Measurements from ENCODE around the gene SLC6A6. TPM values are rescaled to one million over a fixed set of nuclear protein-coding genes. Genes with fewer than 3 reads are reported as not detected.

Gene SLC6A6
- total and polyA plus RNA-seq, 2 donors from 2014 or later = 7.1 to 64.0 TPM

GRCh38 chr3:14376348-14377043, 25.9 kb upstream of the SLC6A6 start:
- no peak for FAIRE-seq
- no peak overlapping the region for H3K9ac ChIP-seq (ENCODE audit: low read length in 3 of 3)
- H3K4me1 ChIP-seq (ENCODE audit: control insufficient read depth in 2 of 3, insufficient read depth in 2 of 3, low read depth in 1 of 3, low read length in 3 of 3) = peaks cover 0 to 5% (median 3%) of the 10 kb centered on the region in 3 donors
- H3K36me3 ChIP-seq (ENCODE audit: control insufficient read depth in 2 of 3, insufficient read depth in 3 of 3, low read length in 3 of 3) = no peaks in the 10 kb centered on the region
- H3K4me3 ChIP-seq (ENCODE audit: low read length in 3 of 3) = no peak overlapping the region
- no peak overlapping the region for H3K27ac ChIP-seq (ENCODE audit: low read depth in 2 of 2, low read length in 2 of 2)
- DNase-seq = no peak
- H3K9me3 ChIP-seq (ENCODE audit: control insufficient read depth in 2 of 3, insufficient read depth in 1 of 3, low read length in 3 of 3) = no peaks in the 10 kb centered on the region
- intact Hi-C loops (cut with DNase I) = no loop called here
- no peaks in the 10 kb centered on the region for H3K27me3 ChIP-seq (ENCODE audit: control insufficient read depth, insufficient read depth, low read length)
- TF ChIP-seq CTCF (IDR thresholded peaks at IDR 0.05; ENCODE audit: borderline replicate concordance, extremely low read depth, insufficient read depth) = no peak

- Histone ChIP-seq H3K36me3 (ENCODE audit: control insufficient read depth in 2 of 3, insufficient read depth in 3 of 3, low read length in 3 of 3) (no peaks in the 10 kb centered on the region), H3K9me3 (ENCODE audit: control insufficient read depth in 2 of 3, insufficient read depth in 1 of 3, low read length in 3 of 3) (no peaks in the 10 kb centered on the region), H3K4me1 (ENCODE audit: control insufficient read depth in 2 of 3, insufficient read depth in 2 of 3, low read depth in 1 of 3, low read length in 3 of 3) (no peaks in the 10 kb centered on the region), H3K27ac (ENCODE audit: low read depth in 2 of 2, low read length in 2 of 2) (no peak overlapping the region), H3K9ac (ENCODE audit: low read length in 3 of 3) (no peak overlapping the region), H3K4me3 (ENCODE audit: low read length in 3 of 3) (no peak overlapping the region), H3K27me3 (ENCODE audit: control insufficient read depth, insufficient read depth, low read length) (no peaks in the 10 kb centered on the region)
- no peak for FAIRE-seq
- TF ChIP-seq CTCF (IDR thresholded peaks at IDR 0.05; ENCODE audit: borderline replicate concordance, extremely low read depth, insufficient read depth) = no peak
- intact Hi-C loops (cut with DNase I) = no loop called here
- DNase-seq = no peak
Observed at GRCh38 chr3:14377044-14377837, 25.2 kb upstream of the SLC6A6 start.

GRCh38 chr3:14377838-14378169, 24.6 kb upstream of the SLC6A6 start:
- no peak for FAIRE-seq
- intact Hi-C loops (cut with DNase I) = no loop called here
- peak in 1 of 5 donors; percentile 64 for DNase-seq

More at GRCh38 chr3:14377838-14378169, 24.6 kb upstream of the SLC6A6 start:
- Histone ChIP-seq H3K36me3 (ENCODE audit: control insufficient read depth in 2 of 3, insufficient read depth in 3 of 3, low read length in 3 of 3) (no peaks in the 10 kb centered on the region), H3K27me3 (ENCODE audit: control insufficient read depth, insufficient read depth, low read length) (no peaks in the 10 kb centered on the region), H3K4me3 (ENCODE audit: low read length in 3 of 3) (no peak overlapping the region), H3K9ac (ENCODE audit: low read length in 3 of 3) (no peak overlapping the region), H3K27ac (ENCODE audit: low read depth in 2 of 2, low read length in 2 of 2) (no peak overlapping the region), H3K4me1 (ENCODE audit: control insufficient read depth in 2 of 3, insufficient read depth in 2 of 3, low read depth in 1 of 3, low read length in 3 of 3) (no peaks in the 10 kb centered on the region), H3K9me3 (ENCODE audit: control insufficient read depth in 2 of 3, insufficient read depth in 1 of 3, low read length in 3 of 3) (no peaks in the 10 kb centered on the region)
- no peak for TF ChIP-seq CTCF (IDR thresholded peaks at IDR 0.05; ENCODE audit: borderline replicate concordance, extremely low read depth, insufficient read depth)

Data from kidney (tissue), 14 donors.